Loucy (cell line): ENCODE results near the gene FRAS1.

Source experiments
- H2AFZ ChIP-seq: fragments of 200-600 bp; sonication (generic); 2 replicates; pipeline ENCODE4 v1.6.0; 2016; ENCODE audit warnings: antibody characterized with exemption, mild to moderate bottlenecking, low read length, moderate library complexity
- H3F3A ChIP-seq: fragments of 200-600 bp; 2 replicates; pipeline ENCODE4 v1.6.0; 2016; ENCODE audit warnings: antibody characterized with exemption, low read depth, mild to moderate bottlenecking
- H3K27me3 ChIP-seq: fragments of 200-600 bp; sonication (generic); 2 replicates; pipeline ENCODE4 v1.6.1; 2014; ENCODE audit warnings: low read length, mild to moderate bottlenecking; ENCODE audit not compliant: insufficient read depth, poor library complexity, severe bottlenecking
- H3K36me3 ChIP-seq: fragments of 200-600 bp; sonication (generic); 2 replicates; pipeline ENCODE4 v1.6.1; 2016; ENCODE audit warnings: low read length; ENCODE audit not compliant: insufficient read depth
- H3K4me1 ChIP-seq: fragments of 200-600 bp; sonication (generic); 2 replicates; pipeline ENCODE4 v1.5.1; 2014; ENCODE audit warnings: low read length, mild to moderate bottlenecking; ENCODE audit not compliant: insufficient read depth, poor library complexity, severe bottlenecking
- H3K4me2 ChIP-seq: fragments of 200-600 bp; sonication (generic); 2 replicates; pipeline ENCODE4 v1.6.0; 2014; ENCODE audit warnings: antibody characterized with exemption, low read length, low read depth, mild to moderate bottlenecking; ENCODE audit not compliant: poor library complexity, severe bottlenecking
- H3K4me3 ChIP-seq: fragments of 200-600 bp; sonication (generic); 2 replicates; pipeline ENCODE4 v1.5.1; 2014; ENCODE audit warnings: low read length, mild to moderate bottlenecking, mixed read lengths; ENCODE audit not compliant: poor library complexity, severe bottlenecking
- H3K79me2 ChIP-seq: fragments of 200-600 bp; sonication (generic); 2 replicates; pipeline ENCODE4 v1.6.1; 2014; ENCODE audit warnings: low read length; ENCODE audit not compliant: insufficient read depth
- H3K9ac ChIP-seq: fragments of 200-600 bp; sonication (generic); 2 replicates; pipeline ENCODE4 v1.6.0; 2014; ENCODE audit warnings: mild to moderate bottlenecking, low read depth, low read length, moderate library complexity; ENCODE audit not compliant: poor library complexity, severe bottlenecking
- H3K9me2 ChIP-seq: fragments of 200-600 bp; sonication (generic); replicated peaks from 2 replicates; pipeline ENCODE4 v1.6.1; 2016; ENCODE audit warnings: low read depth, low read length, mixed read lengths
- H3K9me3 ChIP-seq: fragments of 200-600 bp; sonication (generic); 2 replicates; pipeline ENCODE4 v1.6.1; 2014; ENCODE audit warnings: mild to moderate bottlenecking, antibody characterized with exemption, low read length, low read depth; ENCODE audit not compliant: insufficient read depth
- H4K20me1 ChIP-seq: fragments of 200-600 bp; sonication (generic); 2 replicates; pipeline ENCODE4 v1.6.0; 2014; ENCODE audit warnings: antibody characterized with exemption, low read length, mild to moderate bottlenecking; ENCODE audit not compliant: insufficient read depth, poor library complexity, severe bottlenecking
- EZH2phosphoT487 ChIP-seq: fragments of 200-600 bp; IDR thresholded peaks from 2 replicates; pipeline ENCODE4 v1.6.1; 2018; ENCODE audit warnings: antibody characterized with exemption, mild to moderate bottlenecking, moderate library complexity, borderline replicate concordance
- TF ChIP-seq, protein P1 (sequence below): fragments of 200-600 bp; sonication (generic); conservative IDR thresholded peaks from 2 replicates; pipeline ENCODE4 v1.5.1; 2014; ENCODE audit warnings: mild to moderate bottlenecking, antibody characterized with exemption, low read length

Gene FRAS1

DNA sequence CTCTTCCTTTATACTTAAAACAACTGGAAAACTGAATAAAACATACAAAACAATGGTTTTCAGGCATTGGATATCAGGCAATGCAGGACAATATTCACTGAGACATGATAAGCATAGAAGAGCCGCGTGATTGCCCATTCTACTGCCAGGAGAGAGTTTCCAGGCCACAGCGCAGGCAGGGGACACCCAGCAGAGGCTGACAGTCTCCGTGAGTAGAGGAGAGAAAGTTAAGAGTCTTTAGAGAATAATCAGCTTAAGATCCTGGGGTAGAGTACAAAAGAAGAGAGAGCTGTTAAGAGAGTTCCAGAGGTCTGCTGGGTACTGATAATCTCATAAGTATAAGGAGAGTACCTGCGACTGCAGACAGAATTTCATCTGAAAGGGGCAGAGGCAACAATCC, 18.4 kb upstream of the FRAS1 start:
- Histone ChIP-seq H2AFZ (no peak overlapping the region), H3K4me2 (no peak overlapping the region), H3K27me3 (no peaks in the 10 kb centered on the region), H4K20me1 (no peaks in the 10 kb centered on the region), H3K4me1 (no peaks in the 10 kb centered on the region), H3K9me2 (no peaks in the 10 kb centered on the region), H3K9ac (no peak overlapping the region), H3K79me2 (no peaks in the 10 kb centered on the region), H3K4me3 (no peak overlapping the region), H3K36me3 (no peaks in the 10 kb centered on the region), H3F3A (no peaks in the 10 kb centered on the region), H3K9me3 (no peaks in the 10 kb centered on the region)
- TF ChIP-seq EZH2phosphoT487, result no peak
- TF ChIP-seq, protein P1, sequence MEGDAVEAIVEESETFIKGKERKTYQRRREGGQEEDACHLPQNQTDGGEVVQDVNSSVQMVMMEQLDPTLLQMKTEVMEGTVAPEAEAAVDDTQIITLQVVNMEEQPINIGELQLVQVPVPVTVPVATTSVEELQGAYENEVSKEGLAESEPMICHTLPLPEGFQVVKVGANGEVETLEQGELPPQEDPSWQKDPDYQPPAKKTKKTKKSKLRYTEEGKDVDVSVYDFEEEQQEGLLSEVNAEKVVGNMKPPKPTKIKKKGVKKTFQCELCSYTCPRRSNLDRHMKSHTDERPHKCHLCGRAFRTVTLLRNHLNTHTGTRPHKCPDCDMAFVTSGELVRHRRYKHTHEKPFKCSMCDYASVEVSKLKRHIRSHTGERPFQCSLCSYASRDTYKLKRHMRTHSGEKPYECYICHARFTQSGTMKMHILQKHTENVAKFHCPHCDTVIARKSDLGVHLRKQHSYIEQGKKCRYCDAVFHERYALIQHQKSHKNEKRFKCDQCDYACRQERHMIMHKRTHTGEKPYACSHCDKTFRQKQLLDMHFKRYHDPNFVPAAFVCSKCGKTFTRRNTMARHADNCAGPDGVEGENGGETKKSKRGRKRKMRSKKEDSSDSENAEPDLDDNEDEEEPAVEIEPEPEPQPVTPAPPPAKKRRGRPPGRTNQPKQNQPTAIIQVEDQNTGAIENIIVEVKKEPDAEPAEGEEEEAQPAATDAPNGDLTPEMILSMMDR, result no peak

DNA sequence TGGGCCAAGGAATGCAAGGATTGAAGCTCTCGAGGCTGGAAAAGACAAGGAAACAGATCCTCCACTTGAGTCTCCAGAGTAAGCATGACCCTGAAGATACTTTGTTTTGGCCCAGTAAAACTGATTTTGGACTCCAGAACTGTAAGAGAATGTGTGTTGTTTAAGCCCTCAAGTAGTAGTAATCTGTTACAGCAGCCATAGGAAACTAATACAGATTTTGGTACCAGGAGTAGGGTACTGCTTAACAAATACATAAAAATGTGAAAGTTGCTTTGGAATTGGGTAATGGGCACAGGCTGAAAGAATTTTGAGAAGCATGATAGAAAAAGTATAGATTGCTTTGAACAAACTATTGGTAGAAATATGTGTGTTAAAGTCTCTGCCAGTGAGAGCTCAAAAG, 17.4 kb upstream of the FRAS1 start:
- Histone ChIP-seq H3F3A (no peaks in the 10 kb centered on the region), H4K20me1 (no peaks in the 10 kb centered on the region), H3K36me3 (no peaks in the 10 kb centered on the region), H3K79me2 (no peaks in the 10 kb centered on the region), H3K9me3 (no peaks in the 10 kb centered on the region), H3K27me3 (no peaks in the 10 kb centered on the region), H3K4me1 (no peaks in the 10 kb centered on the region), H3K4me3 (no peak overlapping the region), H2AFZ (no peak overlapping the region), H3K9ac (no peak overlapping the region), H3K4me2 (no peak overlapping the region), H3K9me2 (no peaks in the 10 kb centered on the region)
- TF ChIP-seq, protein P1, result no peak
- TF ChIP-seq EZH2phosphoT487, result no peak

DNA sequence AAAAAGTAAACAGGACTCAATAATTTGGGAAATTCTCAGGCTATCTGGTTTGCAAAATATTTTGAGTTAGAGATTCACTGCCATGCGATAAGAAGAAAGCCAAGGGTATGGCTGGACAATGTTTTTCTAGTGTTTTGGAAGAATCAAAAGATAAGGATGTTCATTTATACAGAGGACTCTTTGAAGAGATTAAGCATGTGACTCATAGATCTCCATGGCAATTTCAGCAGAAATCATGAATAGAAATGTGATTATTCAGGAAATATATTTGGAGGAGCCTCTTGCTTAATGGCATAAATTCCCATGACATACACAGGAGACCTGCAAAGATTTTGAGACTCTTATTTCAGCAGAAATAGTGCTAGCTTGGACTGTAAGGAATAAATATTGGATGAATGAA, 16.7 kb upstream of the FRAS1 start:
- H3K9ac ChIP-seq, result no peak overlapping the region
- H3K27me3 ChIP-seq, result no peaks in the 10 kb centered on the region
- no peak for TF ChIP-seq EZH2phosphoT487
- TF ChIP-seq, protein P1, result no peak
- H3K4me3 ChIP-seq, result no peak overlapping the region
- H3K4me1 ChIP-seq, result no peaks in the 10 kb centered on the region
- H3K9me2 ChIP-seq, result no peaks in the 10 kb centered on the region
- no peaks in the 10 kb centered on the region for H3K79me2 ChIP-seq
- no peaks in the 10 kb centered on the region for H3K9me3 ChIP-seq
- H3K36me3 ChIP-seq, result no peaks in the 10 kb centered on the region
- no peaks in the 10 kb centered on the region for H4K20me1 ChIP-seq
- no peak overlapping the region for H2AFZ ChIP-seq
- no peak overlapping the region for H3K4me2 ChIP-seq
- no peaks in the 10 kb centered on the region for H3F3A ChIP-seq
